ENCODE results near the gene AMIGO1.

The AMIGO1 gene

GRCh38 chr1:109502364-109502851 lies 7.1 kb downstream of the AMIGO1 start:
- DNase-seq (ENCODE audit: low read depth in 2 of 2): no peak

- no peak for DNase-seq (ENCODE audit: low read depth in 2 of 2)
These were observed 7.7 kb downstream of the AMIGO1 start for GRCh38 chr1:109501644-109502363.

GRCh38 chr1:109500941-109501381 lies 8.6 kb downstream of the AMIGO1 start:
- DNase-seq (ENCODE audit: low read depth in 2 of 2): no peak

- peak; percentile 44 to 56 for DNase-seq (ENCODE audit: low read depth in 2 of 2)
These were observed 9.6 kb downstream of the AMIGO1 start for GRCh38 chr1:109499661-109500536.

GRCh38 chr1:109499081-109499480 lies 10.4 kb downstream of the AMIGO1 start:
- no peak for DNase-seq (ENCODE audit: low read depth in 2 of 2)

- DNase-seq (ENCODE audit: low read depth in 2 of 2): no peak
These were observed 11.2 kb downstream of the AMIGO1 start for GRCh38 chr1:109498161-109498801.

- DNase-seq (ENCODE audit: low read depth in 2 of 2): no peak
These were observed 11.9 kb downstream of the AMIGO1 start for GRCh38 chr1:109497449-109498160.

- no peak for DNase-seq (ENCODE audit: low read depth in 2 of 2)
These were observed 13.8 kb downstream of the AMIGO1 start for GRCh38 chr1:109495738-109496137.

- DNase-seq (ENCODE audit: low read depth in 2 of 2): peak; percentile 86
These were observed 15.6 kb downstream of the AMIGO1 start, which contains the start of gene CYB561D1 for GRCh38 chr1:109493805-109494539. Gene CYB561D1 (plus strand): TSS chr1:109494094. CDS start chr1:109494140, 46 bp downstream.

- DNase-seq (ENCODE audit: low read depth in 2 of 2): no peak
These were observed 16.3 kb downstream of the AMIGO1 start for GRCh38 chr1:109493227-109493626.

GRCh38 chr1:109492779-109493178 lies 16.7 kb downstream of the AMIGO1 start:
- no peak for DNase-seq (ENCODE audit: low read depth in 2 of 2)

- no peak for DNase-seq (ENCODE audit: low read depth in 2 of 2)
These were observed 18.2 kb downstream of the AMIGO1 start for GRCh38 chr1:109491372-109491771.

- no peak for DNase-seq (ENCODE audit: low read depth in 2 of 2)
These were observed 18.6 kb downstream of the AMIGO1 start for GRCh38 chr1:109490934-109491302.

GRCh38 chr1:109490029-109490933 lies 19.2 kb downstream of the AMIGO1 start:
- peak; percentile 41 to 63 for DNase-seq (ENCODE audit: low read depth in 2 of 2)

- no peak for DNase-seq (ENCODE audit: low read depth in 2 of 2)
These were observed 20.8 kb downstream of the AMIGO1 start for GRCh38 chr1:109488696-109489095.

- DNase-seq (ENCODE audit: low read depth in 2 of 2): no peak
These were observed 21.3 kb downstream of the AMIGO1 start for GRCh38 chr1:109488201-109488600.

GRCh38 chr1:109487261-109487660 lies 22.3 kb downstream of the AMIGO1 start:
- no peak for DNase-seq (ENCODE audit: low read depth in 2 of 2)

- DNase-seq (ENCODE audit: low read depth in 2 of 2): no peak
These were observed 24.5 kb downstream of the AMIGO1 start for GRCh38 chr1:109485001-109485400.

- no peak for DNase-seq (ENCODE audit: low read depth in 2 of 2)
These were observed 25.0 kb downstream of the AMIGO1 start for GRCh38 chr1:109484519-109484975.

Data from stimulated activated CD8-positive, alpha-beta memory T cell treated with anti-CD3 and anti-CD28 coated beads, Interleukin-2, amount 100 ng/mL, for 48 hours (primary cell).